Measurements from ENCODE around the gene DIPK1B.

DIPK1B gene

DNA sequence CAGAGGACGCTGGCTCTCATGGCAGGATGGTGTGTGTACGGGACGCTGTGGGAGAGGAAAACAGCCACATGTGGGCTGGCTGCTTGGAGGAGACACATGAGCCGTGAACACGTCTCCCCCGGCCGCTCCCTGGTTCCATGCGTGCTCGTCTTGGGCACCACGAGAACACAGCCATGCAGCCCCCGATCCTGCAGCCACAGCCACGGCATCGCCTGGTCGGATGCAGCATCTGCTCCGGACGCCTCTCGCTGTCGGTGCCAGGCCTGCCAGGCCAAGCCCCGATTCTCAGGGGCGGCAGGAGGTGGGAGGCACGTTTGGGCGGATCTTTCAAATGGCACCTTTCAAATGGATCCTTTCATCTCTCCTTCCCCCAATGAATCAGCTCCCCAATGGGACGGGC lies 27.1 kb downstream of the DIPK1B start:
- no peak for DNase-seq (ENCODE audit: low read depth)

DNA sequence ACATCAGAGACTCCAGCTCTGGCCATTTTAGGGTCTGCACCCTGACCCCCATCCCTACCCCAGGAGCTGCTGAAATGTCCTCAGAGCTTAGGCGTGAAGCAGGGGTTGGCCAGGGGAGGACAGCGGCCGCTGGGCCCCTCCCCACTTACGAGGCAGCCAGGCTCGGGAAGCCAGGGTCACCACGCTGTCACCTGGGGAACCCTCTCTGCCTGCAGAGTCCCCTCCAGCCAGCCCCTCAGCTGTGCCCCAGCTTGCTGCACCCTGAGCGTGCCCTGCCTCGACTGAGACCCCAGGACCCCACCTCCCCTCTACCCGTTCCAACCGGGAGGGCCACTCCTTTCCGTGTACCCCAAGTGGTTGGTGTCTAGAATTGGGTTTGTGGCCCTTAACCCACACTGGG lies 27.7 kb downstream of the DIPK1B start:
- no peak for DNase-seq (ENCODE audit: low read depth)

DNA sequence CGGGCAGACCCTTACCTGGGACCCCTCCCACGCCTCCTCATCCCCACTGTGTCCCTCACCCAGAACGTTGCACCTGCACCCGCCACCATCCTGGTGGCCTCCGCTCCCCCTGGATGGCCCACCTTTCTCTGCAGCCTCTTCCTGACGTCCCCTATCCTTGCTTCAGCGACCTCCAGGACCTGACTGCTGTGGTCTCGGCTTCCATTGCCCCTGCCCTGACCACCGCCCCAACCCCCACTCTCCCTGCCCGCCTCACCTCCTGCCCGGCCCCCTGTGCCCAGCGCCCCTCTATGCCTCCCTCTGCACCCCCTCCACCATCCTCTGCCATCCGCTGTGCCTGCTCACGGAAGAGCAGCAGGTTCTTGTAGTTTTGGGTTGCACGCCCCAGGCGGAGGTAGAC lies 28.1 kb downstream of the DIPK1B start:
- DNase-seq (ENCODE audit: low read depth) = no peak

DNA sequence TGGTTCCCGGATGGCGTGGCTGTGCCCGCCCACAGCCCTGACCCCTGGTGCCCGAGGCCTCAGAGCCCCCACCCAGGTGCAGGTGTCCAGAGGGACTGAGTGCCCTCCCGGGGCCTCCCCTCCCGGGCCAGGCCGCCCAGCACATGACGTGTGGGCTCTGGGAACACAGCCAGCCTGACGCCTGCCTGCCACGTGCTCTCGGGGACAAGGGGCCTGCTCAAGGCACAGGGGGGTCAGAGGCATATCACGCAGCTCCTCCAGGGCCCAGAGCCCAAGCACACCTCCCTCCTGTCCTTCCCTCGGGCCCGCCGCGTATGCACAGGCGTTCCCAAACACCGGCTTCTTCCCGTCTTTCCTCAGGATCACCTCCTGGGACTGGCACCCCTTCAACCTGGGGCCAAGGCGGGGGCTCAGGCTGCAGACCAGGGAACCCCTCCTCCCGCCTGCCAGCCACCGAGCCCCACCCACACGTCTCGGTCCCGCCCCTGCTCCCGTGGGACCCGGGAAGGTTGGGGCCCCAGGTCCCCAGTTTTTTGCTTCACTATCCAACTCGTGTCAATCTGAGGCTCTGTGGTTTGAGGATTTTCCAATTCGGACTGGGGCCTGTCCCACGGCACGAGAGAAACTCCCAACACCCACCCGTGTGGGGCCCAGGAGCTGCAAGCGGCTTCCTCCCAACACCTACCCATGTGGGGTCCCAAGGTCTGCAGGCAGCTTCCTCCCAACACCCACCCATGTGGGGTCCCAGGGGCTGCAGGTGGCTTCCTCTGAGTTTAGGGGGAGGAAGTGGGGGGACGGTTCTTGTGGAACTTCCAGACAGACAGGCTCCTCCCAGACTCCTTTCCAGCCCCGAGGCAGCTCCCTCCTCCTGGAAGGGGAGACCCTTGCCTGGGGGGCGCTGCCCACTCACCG lies 28.9 kb downstream of the DIPK1B start:
- no peak for DNase-seq (ENCODE audit: low read depth)

DNA sequence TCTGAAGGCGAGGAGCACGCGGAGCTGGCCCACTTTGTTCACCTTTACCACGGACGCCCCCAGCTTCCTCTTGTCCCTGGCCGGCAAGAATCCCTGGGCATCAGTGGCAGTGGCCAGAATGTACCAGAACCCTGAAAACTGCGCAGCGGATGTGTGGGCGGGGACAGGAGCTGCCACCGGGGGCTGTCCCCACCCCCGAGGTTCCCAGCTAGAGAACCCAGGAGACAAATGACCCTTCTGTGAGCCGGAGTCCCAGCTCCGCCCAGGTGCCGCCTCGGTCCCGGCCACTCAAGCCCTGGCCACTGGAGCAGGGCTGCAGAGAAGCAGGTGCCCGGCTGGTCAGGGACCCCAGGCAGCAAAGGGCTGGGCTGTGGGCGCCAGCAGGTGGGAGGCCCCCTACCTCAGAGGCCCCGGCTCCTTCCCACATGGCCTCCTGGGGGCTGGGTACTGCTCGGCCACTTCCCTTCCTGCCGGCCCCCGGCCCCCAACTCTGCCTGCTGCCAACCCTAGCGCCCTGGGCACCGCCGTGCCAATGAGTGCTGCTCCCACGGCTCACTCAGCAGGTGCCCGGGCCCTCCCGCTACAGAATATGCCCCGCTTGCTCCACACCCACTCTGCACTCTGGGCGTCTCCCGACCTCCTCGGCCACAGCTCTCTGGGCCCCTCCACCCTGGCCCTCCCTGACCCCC lies 29.7 kb downstream of the DIPK1B start:
- no peak for DNase-seq (ENCODE audit: low read depth)

DNA sequence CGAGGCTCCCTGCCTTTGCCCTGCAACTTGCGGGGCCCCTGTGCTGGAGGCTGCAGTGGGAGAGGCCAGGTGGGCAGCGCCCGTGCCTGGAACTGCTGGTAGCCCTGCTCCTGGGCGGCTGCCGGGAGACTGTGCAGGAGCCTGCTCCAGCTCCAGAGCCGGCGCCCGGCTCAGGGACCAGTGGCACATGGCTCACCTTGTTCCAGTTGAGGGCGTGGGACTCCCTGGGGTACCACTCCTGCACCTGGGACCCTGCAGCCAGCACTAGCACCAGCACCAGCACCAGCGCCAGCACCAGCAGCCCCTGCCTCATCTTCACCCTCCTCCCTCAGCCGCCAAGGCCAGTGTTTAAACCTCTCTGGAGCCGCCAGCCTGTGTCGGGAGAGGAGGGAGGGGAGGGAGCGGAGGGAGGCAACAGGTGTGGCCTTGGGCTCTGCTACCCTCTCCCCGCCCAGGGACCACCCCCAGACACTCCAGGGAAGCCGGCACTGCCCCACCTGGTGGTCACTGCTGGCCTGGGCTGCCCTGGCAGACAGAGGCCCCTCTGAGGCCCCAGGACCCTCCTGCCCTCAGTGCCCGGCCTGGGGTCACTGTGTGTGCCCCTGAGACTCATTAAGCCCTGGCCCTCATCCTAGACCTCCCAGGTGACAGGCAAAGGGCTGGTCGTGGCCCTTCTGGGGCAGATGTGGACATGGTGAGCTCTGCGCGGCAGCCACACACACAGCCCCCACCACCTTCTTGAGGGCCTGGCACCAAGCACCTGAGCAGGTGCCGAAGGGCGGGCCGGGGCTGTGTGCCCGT lies 30.4 kb downstream of the DIPK1B start, which contains the start of gene LCN10:
LCN10 (minus strand) TSS at position 350 of the 801 bp plus-strand sequence; CDS start at position 313, 37 bp downstream.
- no peak for DNase-seq (ENCODE audit: low read depth)

DNA sequence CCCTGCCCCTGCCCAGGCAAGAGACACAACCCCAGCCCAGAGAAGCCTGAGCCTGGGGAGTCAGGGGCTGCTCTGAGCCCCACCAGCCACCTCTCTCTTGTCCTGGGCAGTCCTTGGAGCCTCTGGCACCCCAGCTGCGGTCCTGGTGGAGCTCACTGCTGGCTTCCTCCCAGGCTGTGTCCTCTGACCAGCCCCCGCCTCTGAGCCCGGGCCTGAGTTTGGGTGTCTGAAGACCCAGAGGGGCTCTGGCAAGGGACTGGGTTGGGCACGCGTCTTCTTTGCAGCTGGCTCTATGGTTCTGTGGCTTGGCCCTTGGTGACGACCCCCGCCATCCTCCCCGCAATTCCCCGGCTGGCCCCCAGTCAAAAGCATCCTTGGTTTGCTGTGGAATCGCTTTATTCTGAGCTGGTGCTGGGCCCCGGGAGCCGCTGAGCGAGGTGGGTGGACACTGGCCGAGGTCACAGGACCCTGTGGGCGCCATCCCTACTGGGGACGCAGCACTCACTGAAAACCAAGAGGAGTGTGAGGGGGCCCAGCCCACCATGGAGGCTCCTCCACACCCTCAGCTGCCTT lies 31.4 kb downstream of the DIPK1B start:
- no peak for DNase-seq (ENCODE audit: low read depth)

DNA sequence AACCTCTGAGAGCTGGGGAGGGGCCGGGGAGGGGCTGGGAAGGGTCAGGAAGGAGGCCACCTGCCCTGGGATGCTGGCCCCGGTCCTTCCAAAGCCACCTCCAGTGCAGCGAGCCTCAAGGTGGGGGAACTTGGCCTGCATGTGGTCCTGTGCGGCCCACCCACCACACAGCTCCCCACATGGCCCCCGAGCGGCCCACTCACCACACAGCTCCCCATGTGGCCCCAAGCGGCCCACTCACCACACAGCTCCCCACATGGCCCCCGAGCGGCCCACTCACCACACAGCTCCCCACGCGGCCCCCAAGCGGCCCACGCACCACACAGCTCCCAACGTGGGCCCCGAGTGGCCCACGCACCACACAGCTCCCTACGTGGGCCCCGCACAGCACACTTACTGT lies 32.4 kb downstream of the DIPK1B start:
- DNase-seq (ENCODE audit: low read depth) = no peak

DNA sequence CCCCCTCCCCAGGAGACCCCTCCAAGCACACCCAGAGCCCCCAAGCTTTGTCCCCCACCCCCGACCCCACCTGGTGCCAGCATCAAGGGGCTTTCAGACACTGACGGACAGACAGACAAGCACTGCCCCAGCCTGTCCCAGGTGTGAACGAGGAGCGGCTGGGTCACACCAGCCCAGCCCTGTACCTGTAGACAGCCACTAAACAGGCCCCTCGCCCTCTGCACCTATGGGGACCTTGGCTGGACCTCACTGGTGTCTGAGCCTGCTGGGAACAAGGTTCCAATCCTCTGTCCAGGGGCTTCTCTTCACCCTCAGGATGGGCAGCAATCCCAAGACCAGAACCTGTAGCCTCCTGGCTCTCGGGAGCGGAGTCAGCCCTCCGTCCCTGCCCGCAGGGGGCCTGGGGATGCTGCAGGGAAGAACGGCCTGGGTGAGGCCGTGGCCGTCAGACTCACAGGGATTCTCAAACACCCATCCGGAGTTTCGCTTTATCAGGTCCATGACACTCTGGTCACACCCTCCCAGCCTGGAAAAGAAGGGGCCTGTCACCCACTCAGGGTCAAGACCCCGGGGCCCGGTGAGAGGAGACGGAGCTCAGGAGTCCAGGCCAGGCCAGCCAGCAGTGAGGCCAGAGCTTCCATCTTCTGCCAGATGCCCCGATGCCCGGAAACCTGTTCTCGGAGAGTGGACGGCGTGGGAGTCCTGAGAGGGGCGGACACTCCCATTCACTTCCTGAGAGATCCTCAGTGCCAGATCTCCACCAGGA lies 33.2 kb downstream of the DIPK1B start:
- no peak for DNase-seq (ENCODE audit: low read depth)

DNA sequence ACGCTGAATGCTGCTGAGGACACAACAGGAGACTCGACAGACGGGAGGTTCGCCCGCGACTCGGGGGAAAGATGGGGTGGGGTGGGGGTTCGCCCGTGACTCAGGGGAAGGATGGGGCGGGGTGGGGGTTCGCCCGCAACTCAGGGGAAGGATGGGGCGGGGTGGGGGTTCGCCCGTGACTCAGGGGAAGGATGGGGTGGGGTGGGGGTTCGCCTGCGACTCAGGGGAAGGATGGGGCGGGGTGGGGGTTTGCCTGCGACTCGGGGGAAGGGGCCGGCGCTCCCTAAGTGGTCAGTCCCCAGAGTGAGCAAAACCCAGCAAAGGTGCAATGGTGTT lies 33.8 kb downstream of the DIPK1B start:
- no peak for DNase-seq (ENCODE audit: low read depth)

DNA sequence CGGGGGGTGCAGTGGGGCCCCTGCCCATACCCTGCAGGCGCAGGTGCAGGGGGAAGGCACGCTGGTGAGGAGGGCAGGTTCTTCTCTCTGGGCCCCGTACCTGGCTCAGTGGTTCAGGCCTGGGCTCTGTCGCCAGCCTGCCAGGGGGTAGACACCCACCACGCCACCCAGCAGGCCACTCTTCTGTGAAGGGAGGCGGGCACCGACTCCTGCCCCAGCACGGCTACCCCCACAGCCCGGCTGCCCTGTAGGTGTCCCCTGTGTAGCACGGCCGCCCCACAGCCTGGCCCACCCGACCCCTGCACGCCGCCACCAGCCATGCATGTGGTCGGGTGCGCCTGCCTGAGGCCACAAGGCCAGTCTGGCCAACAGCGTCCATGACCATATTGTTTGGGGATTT lies 34.2 kb downstream of the DIPK1B start:
- no peak for DNase-seq (ENCODE audit: low read depth)

DNA sequence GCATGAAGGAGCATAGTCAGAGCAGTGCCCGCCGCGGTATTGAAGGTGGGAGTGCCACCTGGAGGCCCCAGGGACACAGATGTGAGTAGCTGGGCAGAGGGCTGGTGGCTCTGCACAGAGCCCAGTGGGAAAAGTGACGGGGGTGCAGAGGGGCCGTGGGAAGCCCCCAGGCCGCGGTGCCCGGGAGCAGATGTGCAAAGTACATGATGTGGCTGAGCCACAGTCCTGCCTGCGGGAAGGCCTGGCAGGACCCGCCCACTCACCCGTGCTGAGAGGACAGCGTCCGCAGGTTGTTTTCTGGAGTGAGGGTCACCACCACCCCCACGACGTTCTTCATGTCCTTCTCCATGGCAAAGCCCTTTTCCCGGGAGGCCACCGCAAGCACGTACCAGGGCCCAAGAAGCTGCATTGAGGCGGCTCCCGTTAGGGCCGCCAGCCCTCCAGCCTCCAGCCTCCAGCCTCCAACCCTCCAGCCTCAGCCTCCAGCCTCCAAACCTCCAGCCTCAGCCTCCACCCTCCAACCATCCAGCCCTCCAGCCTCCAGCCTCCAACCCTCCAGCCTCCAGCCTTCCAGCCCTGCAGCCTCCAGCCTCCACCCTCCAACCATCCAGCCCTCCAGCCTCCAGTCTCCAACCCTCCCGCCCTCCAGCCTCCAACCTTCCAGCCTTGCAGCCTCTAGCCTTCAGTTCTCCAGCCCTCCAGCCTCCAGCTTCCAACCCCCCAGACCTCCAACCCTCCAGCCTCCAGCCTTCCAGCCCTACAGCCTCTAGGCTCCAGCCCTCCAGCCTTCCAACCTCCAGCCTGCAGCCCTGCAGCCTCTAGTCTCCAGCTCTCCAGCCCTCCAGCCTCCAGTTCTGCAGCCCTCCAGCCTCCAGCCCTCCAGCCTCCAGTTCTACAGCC lies 35.0 kb downstream of the DIPK1B start:
- no peak for DNase-seq (ENCODE audit: low read depth)

DNA sequence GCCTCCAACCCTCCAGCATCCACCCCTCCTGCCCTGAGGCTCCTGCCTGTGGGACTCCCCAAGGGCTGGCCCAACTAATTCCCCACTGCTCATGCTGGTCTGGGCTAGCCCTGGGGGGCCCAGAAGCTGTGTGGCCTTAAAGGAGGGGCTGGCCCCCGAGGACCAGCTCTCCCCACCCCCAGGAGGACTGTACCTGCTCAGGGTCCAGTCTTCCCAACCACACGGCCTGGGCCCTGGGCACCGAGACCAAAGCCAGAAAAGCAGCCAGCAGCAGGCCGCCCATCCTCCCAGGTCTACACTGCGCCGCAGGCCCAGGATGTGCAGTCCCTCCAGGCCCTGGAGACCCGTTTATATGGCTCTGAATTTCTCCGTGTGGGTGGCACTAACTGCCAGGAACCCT lies 35.8 kb downstream of the DIPK1B start, which contains the start of gene LCN6:
LCN6 (minus strand) TSS at position 325 of the 400 bp plus-strand sequence; CDS start at position 283, 42 bp downstream.
- no peak for DNase-seq (ENCODE audit: low read depth)

DNA sequence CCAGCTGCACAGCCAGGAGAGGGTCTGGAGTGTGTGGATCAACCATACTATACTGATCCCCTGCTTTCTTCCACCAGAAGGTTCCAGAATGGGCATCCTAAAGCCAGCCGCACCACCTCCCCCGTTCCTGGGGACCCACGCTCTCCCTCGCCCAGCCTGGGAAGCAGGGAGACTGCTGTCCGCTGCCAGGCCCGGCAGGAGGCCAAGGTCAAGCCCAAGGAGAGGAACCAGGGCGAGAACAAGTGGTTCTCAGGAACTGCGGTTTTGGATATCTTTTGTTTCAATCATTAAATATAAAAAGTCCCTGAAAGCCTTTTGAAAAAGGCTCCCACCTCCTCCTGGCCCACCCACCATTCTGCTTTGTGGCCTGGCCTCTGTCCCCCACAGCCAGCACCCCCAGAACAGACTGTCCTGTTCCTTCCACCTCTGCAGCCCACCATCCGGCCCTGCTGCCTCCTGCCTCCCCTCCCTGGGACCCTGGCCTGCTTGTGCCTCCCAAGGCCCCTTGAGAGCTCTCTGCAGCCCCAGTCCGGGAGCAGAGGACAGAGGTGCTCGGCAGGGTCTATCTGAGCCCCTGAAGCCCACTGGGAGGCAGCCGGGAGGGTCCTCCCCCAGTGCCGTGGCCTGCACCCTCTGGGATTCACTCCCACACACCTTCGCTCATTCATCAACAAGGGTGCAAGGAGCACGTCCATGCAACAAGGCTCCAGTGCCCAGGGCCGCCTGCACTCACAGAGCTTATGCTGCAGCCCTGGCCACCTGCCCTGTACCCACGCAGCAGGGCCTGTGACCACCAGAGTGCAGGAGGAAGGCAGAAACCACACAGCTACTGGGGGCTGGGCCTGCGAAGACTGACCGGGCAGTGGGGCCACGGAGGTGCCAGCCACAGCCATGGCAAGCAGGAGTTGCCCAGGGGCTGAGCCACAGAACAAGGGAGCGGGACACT lies 36.6 kb downstream of the DIPK1B start:
- no peak for DNase-seq (ENCODE audit: low read depth)

DNA sequence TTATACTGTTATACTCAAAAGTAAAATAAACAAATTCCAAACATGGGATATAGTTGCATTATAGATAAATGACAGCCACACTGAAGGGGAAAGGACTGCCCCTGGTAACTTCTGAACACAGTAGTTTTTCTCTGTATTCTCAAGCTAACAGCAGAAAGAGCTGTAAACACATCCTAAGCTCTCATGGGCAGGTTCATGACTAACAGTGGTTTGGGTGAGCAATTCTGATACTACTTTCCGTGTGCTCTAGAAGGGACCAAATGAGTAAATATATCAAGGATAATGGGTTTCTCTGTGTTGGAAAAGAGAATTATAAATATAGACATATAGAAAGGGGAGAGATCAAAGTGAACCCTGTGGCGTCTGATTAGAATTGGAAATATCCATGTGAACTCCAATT lies 38.2 kb downstream of the DIPK1B start:
- DNase-seq (ENCODE audit: low read depth) = no peak

DNA sequence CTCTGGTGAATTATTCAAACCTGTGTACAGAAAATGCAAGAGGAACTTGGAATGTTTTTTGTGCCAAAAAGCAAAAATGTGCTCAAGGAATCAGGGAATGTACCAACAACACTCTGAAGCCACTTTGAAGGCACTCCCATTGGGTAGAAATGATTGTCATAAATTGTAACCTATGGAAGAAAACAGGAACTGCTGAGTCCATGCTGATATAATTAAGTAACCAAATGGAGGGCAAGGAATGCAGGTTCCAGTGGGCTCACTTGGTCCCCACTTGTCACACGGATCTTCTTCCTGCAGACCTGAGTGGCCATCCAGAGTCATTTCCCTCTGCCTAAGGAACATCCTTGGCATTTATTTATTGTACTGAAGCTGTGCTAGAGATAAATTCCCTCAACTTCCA lies 38.9 kb downstream of the DIPK1B start:
- DNase-seq (ENCODE audit: low read depth) = no peak

DNA sequence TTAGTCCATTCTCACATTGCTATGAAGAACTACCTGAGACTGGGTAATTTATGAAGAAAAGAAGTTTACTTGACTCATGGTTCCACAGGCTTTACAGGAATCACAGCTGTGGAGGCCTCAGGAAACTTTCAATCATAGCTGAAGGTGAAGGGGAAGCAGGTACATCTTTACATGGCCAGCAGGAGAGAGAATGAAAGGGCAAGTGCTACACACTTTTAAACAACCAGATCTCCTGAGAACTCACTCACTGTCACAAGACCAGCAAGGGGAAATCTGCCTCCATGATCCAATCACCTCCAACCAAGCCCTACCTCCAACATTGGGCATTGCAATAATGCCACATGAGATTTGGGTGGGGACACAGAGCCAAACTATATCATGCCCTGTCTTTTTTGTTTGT lies 39.4 kb downstream of the DIPK1B start:
- DNase-seq (ENCODE audit: low read depth) = no peak

DNA sequence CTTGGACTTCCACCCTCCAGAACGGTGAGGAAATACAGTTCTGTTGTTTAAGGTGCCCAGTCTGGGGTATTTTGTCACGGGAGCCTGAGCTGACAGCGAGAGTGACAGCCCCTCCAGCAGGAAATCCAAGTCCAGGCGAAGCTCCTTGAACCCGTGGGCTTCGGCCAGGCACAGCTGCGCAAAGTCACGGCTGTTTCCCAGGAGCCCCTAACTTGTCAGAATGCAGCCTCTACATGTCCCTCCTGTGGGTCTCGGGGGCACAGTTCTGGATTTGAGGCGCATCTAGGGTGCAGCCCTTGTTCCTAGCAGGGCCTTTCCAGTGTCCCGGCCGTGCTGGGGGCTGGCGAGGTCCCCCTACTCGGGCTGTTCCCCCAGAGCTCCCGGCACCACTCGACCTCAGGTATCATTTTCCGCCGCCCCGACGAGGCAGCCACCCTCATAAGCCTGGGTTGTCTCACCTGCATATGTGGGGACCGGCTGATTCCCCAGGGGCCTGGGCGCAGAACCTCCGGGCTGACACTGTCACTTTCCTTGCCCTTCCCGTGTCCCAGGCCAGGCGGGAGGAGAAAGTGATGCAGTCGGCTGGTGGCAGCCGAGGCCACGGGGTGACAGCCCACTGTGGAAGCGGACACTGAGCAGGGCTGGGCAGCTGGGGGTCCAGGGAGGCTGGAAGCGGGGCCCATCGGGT lies 41.1 kb downstream of the DIPK1B start:
- DNase-seq (ENCODE audit: low read depth) = no peak
